Stomach (tissue), 4 donors: ENCODE results near the gene IL17REL.

Experiments used
- EP300 ChIP-seq: sonication (generic); formaldehyde crosslinking; IDR thresholded peaks from one replicate; pipeline ENCODE4 v1.6.1; 2017; ENCODE audit warnings: antibody characterized with exemption
- POLR2A ChIP-seq, 4 donors: fragments of 450-650 bp; IDR thresholded peaks; one replicate each; pipeline ENCODE4 v1.6.1; 2016; ENCODE audit warnings: antibody characterized with exemption in 4 of 4, control low read depth in 2 of 4, mild to moderate bottlenecking in 1 of 4, moderate library complexity in 1 of 4
- POLR2AphosphoS5 ChIP-seq, 3 donors: sonication (generic); formaldehyde crosslinking; IDR thresholded peaks; one replicate each; pipeline ENCODE4 v1.6.1; 2016; ENCODE audit warnings: antibody characterized with exemption in 3 of 3
- TF ChIP-seq, protein P1 (sequence below), 7 experiments: fragments of 450-650 bp in 4 of 7; fragments of 200-600 bp in 3 of 7; sonication (generic) in 3 of 7; IDR thresholded peaks; one replicate each; pipeline ENCODE4 v1.5.1; 2016 to 2019; ENCODE audit warnings: antibody characterized with exemption in 7 of 7, control low read depth in 2 of 7, mild to moderate bottlenecking in 1 of 7

GRCh38 chr22:50014655-50015401, 2.3 kb upstream of the IL17REL start:
- TF ChIP-seq, protein P1, sequence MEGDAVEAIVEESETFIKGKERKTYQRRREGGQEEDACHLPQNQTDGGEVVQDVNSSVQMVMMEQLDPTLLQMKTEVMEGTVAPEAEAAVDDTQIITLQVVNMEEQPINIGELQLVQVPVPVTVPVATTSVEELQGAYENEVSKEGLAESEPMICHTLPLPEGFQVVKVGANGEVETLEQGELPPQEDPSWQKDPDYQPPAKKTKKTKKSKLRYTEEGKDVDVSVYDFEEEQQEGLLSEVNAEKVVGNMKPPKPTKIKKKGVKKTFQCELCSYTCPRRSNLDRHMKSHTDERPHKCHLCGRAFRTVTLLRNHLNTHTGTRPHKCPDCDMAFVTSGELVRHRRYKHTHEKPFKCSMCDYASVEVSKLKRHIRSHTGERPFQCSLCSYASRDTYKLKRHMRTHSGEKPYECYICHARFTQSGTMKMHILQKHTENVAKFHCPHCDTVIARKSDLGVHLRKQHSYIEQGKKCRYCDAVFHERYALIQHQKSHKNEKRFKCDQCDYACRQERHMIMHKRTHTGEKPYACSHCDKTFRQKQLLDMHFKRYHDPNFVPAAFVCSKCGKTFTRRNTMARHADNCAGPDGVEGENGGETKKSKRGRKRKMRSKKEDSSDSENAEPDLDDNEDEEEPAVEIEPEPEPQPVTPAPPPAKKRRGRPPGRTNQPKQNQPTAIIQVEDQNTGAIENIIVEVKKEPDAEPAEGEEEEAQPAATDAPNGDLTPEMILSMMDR (IDR thresholded peaks at IDR 0.05) = no peak
- TF ChIP-seq EP300 (no peak), POLR2A (IDR thresholded peaks at IDR 0.05) (no peak), POLR2AphosphoS5 (IDR thresholded peaks at IDR 0.05) (no peak)
